GM12878 (cell line): Measurements from ENCODE around the gene SPAG9. TPM values are rescaled to one million over a fixed set of nuclear protein-coding genes. Genes with fewer than 3 reads are reported as not detected.

ENCODE experiments used
- ATAC-seq: fragments of 200-7000 bp; cut with Tn5 transposase; 3 replicates; pipeline ENCODE4 v1.9.1; 2020; ENCODE audit warnings: mild to moderate bottlenecking, moderate library complexity
- BruUV-seq: library from RNA; stranded (reverse); fragments of 400-500 nt; replicated peaks from 2 replicates; lab custom pipeline; 2021; lab: Mats Ljungman, UMichigan
- CTCF ChIA-PET: fragments of 300-600 bp; sonication (Branson Sonifier 250); formaldehyde crosslinking; extraction: SDS; loops from one replicate; lab custom pipeline; 2021; ENCODE audit warnings: inconsistent platforms; lab: Yijun Ruan, JAX
- POLR2A ChIA-PET: fragments of 350-600 bp; formaldehyde crosslinking; extraction: SDS; loops from one replicate; lab custom pipeline; 2021; ENCODE audit warnings: inconsistent platforms; lab: Charles Lee
- RAD21 ChIA-PET: fragments of 300-600 bp; sonication (Branson Sonifier 250); formaldehyde crosslinking; loops from one replicate; lab custom pipeline; 2023; ENCODE audit warnings: antibody characterized with exemption; ENCODE audit not compliant: unreplicated experiment; lab: Charles Lee
- SMC1A ChIA-PET: fragments of 300-600 bp; sonication (Branson Sonifier 250); formaldehyde crosslinking; loops from one replicate; lab custom pipeline; 2023; ENCODE audit not compliant: unreplicated experiment, uncharacterized antibody; lab: Charles Lee
- DNase-seq: peaks from one replicate; pipeline ENCODE4 v3.0.0-alpha.2; 2011; ENCODE audit warnings: low read depth, low spot score
- FAIRE-seq: peaks from 3 replicates; lab custom pipeline; 2011; peaks lifted over from hg19 to GRCh38; lab: Jason Lieb, UNC
- H2AFZ ChIP-seq: 2 replicates; pipeline ENCODE4 v1.6.0; 2011; ENCODE audit warnings: low read depth, low read length, control low read depth; ENCODE audit not compliant: control insufficient read depth
- H3K27ac ChIP-seq: 2 replicates; pipeline ENCODE4 v1.5.1; 2011; ENCODE audit warnings: control low read depth; ENCODE audit not compliant: control insufficient read depth, insufficient read depth
- H3K27me3 ChIP-seq, 2 experiments: replicated peaks in 1 of 2; 2 replicates each; pipeline versions ENCODE4 v1.6.0 to v1.6.1; 2011; ENCODE audit warnings: low read length in 1 of 2; ENCODE audit not compliant: control insufficient read depth in 2 of 2, insufficient read depth in 2 of 2
- H3K36me3 ChIP-seq, 2 experiments: 2 replicates each; pipeline ENCODE4 v1.5.1; 2011; ENCODE audit warnings: low read length in 1 of 2; ENCODE audit not compliant: control insufficient read depth in 2 of 2, insufficient read depth in 2 of 2
- H3K4me1 ChIP-seq: 2 replicates; pipeline ENCODE4 v1.6.1; 2011; ENCODE audit warnings: mild to moderate bottlenecking, low read length, moderate library complexity, mixed read lengths; ENCODE audit not compliant: control insufficient read depth, insufficient read depth
- H3K4me2 ChIP-seq: 2 replicates; pipeline ENCODE4 v1.6.0; 2011; ENCODE audit warnings: control low read depth; ENCODE audit not compliant: control insufficient read depth, insufficient read depth
- H3K4me3 ChIP-seq: fragments of 200-600 bp; sonication (generic); 2 replicates; pipeline ENCODE4 v1.5.1; 2016
- H3K79me2 ChIP-seq: 2 replicates; pipeline ENCODE4 v1.6.0; 2011; ENCODE audit warnings: low read length; ENCODE audit not compliant: control insufficient read depth, insufficient read depth
- H3K9ac ChIP-seq: 2 replicates; pipeline ENCODE4 v1.8.0; 2011; ENCODE audit warnings: low read length, control low read depth, mixed read lengths; ENCODE audit not compliant: control insufficient read depth, insufficient read depth
- H3K9me3 ChIP-seq: replicated peaks from 3 replicates; pipeline ENCODE4 v1.5.1; 2011; ENCODE audit warnings: mild to moderate bottlenecking, low read length; ENCODE audit not compliant: control insufficient read depth, insufficient read depth
- H4K20me1 ChIP-seq: 2 replicates; pipeline ENCODE4 v1.6.0; 2011; ENCODE audit not compliant: control insufficient read depth, insufficient read depth
- ATF7 ChIP-seq: fragments of 450-650 bp; IDR thresholded peaks from 2 replicates; pipeline ENCODE4 v1.6.1; 2016; ENCODE audit warnings: low read depth, mild to moderate bottlenecking
- BCL11A ChIP-seq: IDR thresholded peaks from 2 replicates; pipeline ENCODE4 v1.6.1; 2011; ENCODE audit warnings: low read depth, low read length
- CHD2 ChIP-seq: IDR thresholded peaks from 2 replicates; pipeline ENCODE4 v1.6.1; 2011; ENCODE audit warnings: low read depth, low read length, improper control_type of control experiment, borderline replicate concordance
- EZH2 ChIP-seq: IDR thresholded peaks from 2 replicates; pipeline ENCODE4 v1.6.1; 2012; ENCODE audit warnings: low read depth, mild to moderate bottlenecking, control low read depth, inconsistent platforms, low read length, borderline replicate concordance; ENCODE audit not compliant: control insufficient read depth
- HSF1 ChIP-seq: fragments of 150-350 bp; IDR thresholded peaks from 2 replicates; pipeline ENCODE4 v1.6.1; 2014; ENCODE audit warnings: mild to moderate bottlenecking, low read depth, low read length
- MEF2A ChIP-seq: IDR thresholded peaks from 2 replicates; pipeline ENCODE4 v1.6.1; 2011; ENCODE audit warnings: low read depth, mild to moderate bottlenecking, low read length, moderate library complexity; ENCODE audit not compliant: insufficient read depth
- MXI1 ChIP-seq: fragments of 150-350 bp; IDR thresholded peaks from 2 replicates; pipeline ENCODE4 v1.6.1; 2011; ENCODE audit warnings: low read depth, mild to moderate bottlenecking, inconsistent platforms, low read length, improper control_type of control experiment
- PAX8 ChIP-seq: fragments of 450-650 bp; IDR thresholded peaks from 2 replicates; pipeline ENCODE4 v1.6.1; 2017; ENCODE audit warnings: mild to moderate bottlenecking, moderate library complexity
- RAD51 ChIP-seq: fragments of 450-650 bp; IDR thresholded peaks from 2 replicates; pipeline ENCODE4 v1.6.1; 2016; ENCODE audit warnings: moderate library complexity, mild to moderate bottlenecking, inconsistent platforms
- SIX5 ChIP-seq: IDR thresholded peaks from 2 replicates; pipeline ENCODE4 v1.6.1; 2011; ENCODE audit warnings: mild to moderate bottlenecking, low read depth, low read length, moderate library complexity; ENCODE audit not compliant: severe bottlenecking
- TBL1XR1 ChIP-seq: IDR thresholded peaks from 2 replicates; pipeline ENCODE4 v1.6.1; 2012; ENCODE audit warnings: low read depth, low read length, improper control_type of control experiment
- YBX1 ChIP-seq: fragments of 450-650 bp; IDR thresholded peaks from 2 replicates; pipeline ENCODE4 v1.6.1; 2016; ENCODE audit warnings: antibody characterized with exemption
- YY1 ChIP-seq: IDR thresholded peaks from 2 replicates; pipeline ENCODE4 v1.6.1; 2011; ENCODE audit warnings: low read depth, mild to moderate bottlenecking, low read length
- WGBS: methylation state at CpG from one replicate; pipeline ENCODE4 v1.1.6; 2016; ENCODE audit warnings: low lambda C conversion rate; ENCODE audit not compliant: insufficient replicate concordance, insufficient coverage; ENCODE audit errors: missing lambda C conversion rate; 5-methylcytosine and 5-hydroxymethylcytosine counted together
- in situ Hi-C: fragments of 300-500 bp; cut with MboI; formaldehyde crosslinking; loops from 9 replicates; pipeline ENCODE4 v1.14.3; 2018; ENCODE audit warnings: mixed read lengths
- intact Hi-C: fragments of 100-400 bp; cut with micrococcal nuclease; formaldehyde crosslinking; loops from one replicate; pipeline ENCODE4 v1.14.2; 2022; ENCODE audit not compliant: unreplicated experiment
- polyA plus RNA-seq, 11 experiments: library from polyadenylated mRNA; depleted of rRNA in 4 of 11; unstranded in 6 of 11; stranded (reverse) in 5 of 11; fragments of >200 nt; fragmentation: Nextera tagmentation in 4 of 11; fragmentation: Illumina TruSeq in 1 of 11; extraction: Ambion mirVana in 4 of 11; extraction: Trizol in 1 of 11; gene quantifications; 1 replicate in 1 of 11; 2 replicates in 10 of 11; pipeline versions ENCODE4 v1.2.1 to v1.2.3, GENCODE V29; 2011 to 2016; ENCODE audit warnings: inconsistent platforms in 2 of 11, missing spikeins in 2 of 11, low read depth in 1 of 11
- total RNA-seq, 4 experiments: library from RNA; depleted of rRNA in 3 of 4; stranded (reverse); fragments of >200 nt in 3 of 4; fragmentation: Illumina TruSeq in 1 of 4; extraction: Trizol in 1 of 4; gene quantifications; 2 replicates each; pipeline versions ENCODE4 v1.2.1 to v1.2.3, GENCODE V29; 2013 to 2021
- TF ChIP-seq, protein P1 (sequence below): fragments of 450-650 bp; IDR thresholded peaks from 2 replicates; pipeline ENCODE4 v1.6.1; 2017; ENCODE audit warnings: mild to moderate bottlenecking, low read depth, inconsistent platforms; ENCODE audit not compliant: poor library complexity, severe bottlenecking

Gene SPAG9
- total and polyA plus RNA-seq, 10 of the 15 experiments (the other 5 are each of a cell fraction or from before 2014, with no cell fraction given) = 6.6 to 42.0 (median 24.9) TPM

GRCh38 chr17:50976951-50977472, 143.7 kb downstream of the SPAG9 start:
- Histone ChIP-seq H3K9ac (no peak overlapping the region), H3K9me3 (no peaks in the 10 kb centered on the region), H3K79me2 (no peaks in the 10 kb centered on the region), H3K27me3 (no peaks in the 10 kb centered on the region), H3K36me3 (peaks cover 0 to 9% of the 10 kb centered on the region in 2 experiments; a peak in 3 of 4 replicates), H3K27ac (no peak overlapping the region), H3K4me2 (no peak overlapping the region), H3K4me3 (no peak overlapping the region), H4K20me1 (no peaks in the 10 kb centered on the region), H2AFZ (no peak overlapping the region), H3K4me1 (no peaks in the 10 kb centered on the region)
- WGBS = 53% methylated on average over 2 of the region's 2 CpGs
- ChIA-PET POLR2A (no interaction called here), SMC1A (interaction anchor here (0.6 to 1.2 kb wide), 2 partner anchors 24 to 122 kb away, joined by 3 to 5 read pairs; no protein-coding TSS in a partner anchor), RAD21 (no interaction called here), CTCF (interaction anchor here (0.6 to 1.4 kb wide), 4 partner anchors 15 to 194 kb away, joined by 3 to 4 read pairs (median 3); partner anchors contain the start of gene NME1)
- no peak for FAIRE-seq
- in situ Hi-C loops (no loop called here), intact Hi-C loops (no loop called here)
- BruUV-seq = no TSS peak
- no peak for TF ChIP-seq EZH2
- TF ChIP-seq YBX1 = no peak
- TF ChIP-seq RAD51 = no peak
- TF ChIP-seq SIX5 = no peak
- TF ChIP-seq, protein P1, sequence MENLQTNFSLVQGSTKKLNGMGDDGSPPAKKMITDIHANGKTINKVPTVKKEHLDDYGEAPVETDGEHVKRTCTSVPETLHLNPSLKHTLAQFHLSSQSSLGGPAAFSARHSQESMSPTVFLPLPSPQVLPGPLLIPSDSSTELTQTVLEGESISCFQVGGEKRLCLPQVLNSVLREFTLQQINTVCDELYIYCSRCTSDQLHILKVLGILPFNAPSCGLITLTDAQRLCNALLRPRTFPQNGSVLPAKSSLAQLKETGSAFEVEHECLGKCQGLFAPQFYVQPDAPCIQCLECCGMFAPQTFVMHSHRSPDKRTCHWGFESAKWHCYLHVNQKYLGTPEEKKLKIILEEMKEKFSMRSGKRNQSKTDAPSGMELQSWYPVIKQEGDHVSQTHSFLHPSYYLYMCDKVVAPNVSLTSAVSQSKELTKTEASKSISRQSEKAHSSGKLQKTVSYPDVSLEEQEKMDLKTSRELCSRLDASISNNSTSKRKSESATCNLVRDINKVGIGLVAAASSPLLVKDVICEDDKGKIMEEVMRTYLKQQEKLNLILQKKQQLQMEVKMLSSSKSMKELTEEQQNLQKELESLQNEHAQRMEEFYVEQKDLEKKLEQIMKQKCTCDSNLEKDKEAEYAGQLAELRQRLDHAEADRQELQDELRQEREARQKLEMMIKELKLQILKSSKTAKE = no peak
- TF ChIP-seq ATF7 = no peak
- TF ChIP-seq BCL11A = no peak
- TF ChIP-seq YY1 = no peak
- no peak for TF ChIP-seq MEF2A
- TF ChIP-seq TBL1XR1 = no peak
- TF ChIP-seq PAX8 = no peak
- no peak for TF ChIP-seq CHD2
- no peak for TF ChIP-seq MXI1
- TF ChIP-seq HSF1 = no peak
- no peak for ATAC-seq
- DNase-seq = no peak
